GM19452 (cell line): ENCODE data around the gene SLBP.
"Not testable (repeated sequence)": the region's sequence is repeated elsewhere in the genome, so short reads cannot be mapped to it uniquely, and the experiment has no call there.

Experiments
- ATAC-seq: cut with Tn5 transposase; IDR thresholded peaks from one replicate; pipeline ENCODE4 v1.9.1; 2021; ENCODE audit not compliant: unreplicated experiment

Gene SLBP

GRCh38 chr4:1713003-1713851 lies 1.1 kb upstream of the SLBP start:
- no peak for ATAC-seq

GRCh38 chr4:1711571-1712215 lies 426 bp downstream of the SLBP start:
- peak; percentile 9 for ATAC-seq

- ATAC-seq = no peak
Observed at GRCh38 chr4:1711055-1711570, 1.0 kb downstream of the SLBP start.

GRCh38 chr4:1708581-1708980 lies 3.5 kb downstream of the SLBP start:
- ATAC-seq = no peak

GRCh38 chr4:1706358-1706757 lies 5.8 kb downstream of the SLBP start:
- no peak for ATAC-seq

GRCh38 chr4:1705732-1706131 lies 6.4 kb downstream of the SLBP start:
- no peak for ATAC-seq

- no peak for ATAC-seq
Observed at GRCh38 chr4:1703867-1704266, 8.3 kb downstream of the SLBP start.

GRCh38 chr4:1701671-1702070 lies 10.4 kb downstream of the SLBP start:
- ATAC-seq = not testable (repeated sequence)

- ATAC-seq = no peak
Observed at GRCh38 chr4:1695913-1696312, 16.2 kb downstream of the SLBP start.

- peak; percentile 81 for ATAC-seq
Observed at GRCh38 chr4:1693131-1693896, 18.8 kb downstream of the SLBP start.

- ATAC-seq = no peak
Observed at GRCh38 chr4:1691737-1692373, 20.3 kb downstream of the SLBP start.

GRCh38 chr4:1690698-1691097 lies 21.4 kb downstream of the SLBP start:
- no peak for ATAC-seq

- no peak for ATAC-seq
Observed at GRCh38 chr4:1686440-1687036, 25.6 kb downstream of the SLBP start.

GRCh38 chr4:1685235-1686150 lies 26.6 kb downstream of the SLBP start:
- no peak for ATAC-seq

- no peak for ATAC-seq
Observed at GRCh38 chr4:1684506-1685234, 27.4 kb downstream of the SLBP start.

GRCh38 chr4:1683736-1684505 lies 28.2 kb downstream of the SLBP start, which contains the start of gene FAM53A:
Gene FAM53A (minus strand): TSS chr4:1684313. CDS start chr4:1668741, 15,572 bp downstream.
- peak; percentile 90 for ATAC-seq

- peak; percentile 2 for ATAC-seq
Observed at GRCh38 chr4:1683261-1683735, 28.8 kb downstream of the SLBP start.

GRCh38 chr4:1682860-1683259 lies 29.3 kb downstream of the SLBP start:
- ATAC-seq = no peak
